ENCODE measurements around the gene STK32B. TPM values are rescaled to one million over a fixed set of nuclear protein-coding genes. Genes with fewer than 3 reads are reported as not detected.

Gene STK32B
- total and polyA plus RNA-seq, 7 experiments from 2014 or later: 1.7 TPM; not detected in 6

- peaks cover 0 to 8% (median 0%) of the 10 kb centered on the region in 5 donors for H3K36me3 Mint-ChIP-seq
- H3K27me3 ChIP-seq (ENCODE audit: control insufficient read depth in 2 of 2, insufficient read depth in 2 of 2, low read length in 2 of 2): no peaks in the 10 kb centered on the region
- peaks cover 0 to 16% (median 0%) of the 10 kb centered on the region in 3 experiments for H3K9me3 ChIP-seq (ENCODE audit: control insufficient read depth in 2 of 3, low read length in 3 of 3)
- POLR2A ChIA-PET: no interaction called here
- no peaks in the 10 kb centered on the region for H3K36me3 ChIP-seq (ENCODE audit: control insufficient read depth in 2 of 3, insufficient read depth in 3 of 3, low read length in 3 of 3)
- H3K4me3 ChIP-seq (ENCODE audit: low read length): no peak overlapping the region
- no peaks in the 10 kb centered on the region for H3K4me1 ChIP-seq (ENCODE audit: control insufficient read depth in 2 of 2, insufficient read depth in 2 of 2, low read length in 2 of 2)
- peaks cover 0 to 25% (median 16%) of the 10 kb centered on the region in 11 donors for H3K9me3 Mint-ChIP-seq
- intact Hi-C loops (cut with micrococcal nuclease): no loop called here
- no peak overlapping the region for H3K4me3 Mint-ChIP-seq
- H3K27me3 Mint-ChIP-seq: peaks cover 0 to 5% (median 0%) of the 10 kb centered on the region in 5 donors
- no peak overlapping the region for H3K27ac ChIP-seq (ENCODE audit: low read depth, low read length)
- ATAC-seq (no peak), DNase-seq (no peak)
- no peaks in the 10 kb centered on the region for H3K4me1 Mint-ChIP-seq
- CTCF ChIA-PET: no interaction called here
- no peak overlapping the region for H3K27ac Mint-ChIP-seq
Measured at GRCh38 chr4:5409237-5409636, 358.0 kb downstream of the STK32B start.

GRCh38 chr4:5409972-5410618 lies 358.8 kb downstream of the STK32B start:
- Mint-ChIP-seq H3K27ac (no peak overlapping the region), H3K27me3 (peaks cover 0 to 5% (median 0%) of the 10 kb centered on the region in 5 donors), H3K36me3 (peaks cover 0 to 8% (median 0%) of the 10 kb centered on the region in 5 donors), H3K4me3 (no peak overlapping the region), H3K9me3 (peaks cover 0 to 25% (median 16%) of the 10 kb centered on the region in 11 donors), H3K4me1 (no peaks in the 10 kb centered on the region)
- DNase-seq: no peak
- H3K36me3 ChIP-seq (ENCODE audit: control insufficient read depth in 2 of 3, insufficient read depth in 3 of 3, low read length in 3 of 3): no peaks in the 10 kb centered on the region
- H3K9me3 ChIP-seq (ENCODE audit: control insufficient read depth in 2 of 3, low read length in 3 of 3): peaks cover 0 to 16% (median 0%) of the 10 kb centered on the region in 3 experiments
- ChIA-PET POLR2A (no interaction called here), CTCF (no interaction called here)
- no peak overlapping the region for H3K4me3 ChIP-seq (ENCODE audit: low read length)
- H3K27ac ChIP-seq (ENCODE audit: low read depth, low read length): no peak overlapping the region
- intact Hi-C loops (cut with micrococcal nuclease): no loop called here
- H3K27me3 ChIP-seq (ENCODE audit: control insufficient read depth in 2 of 2, insufficient read depth in 2 of 2, low read length in 2 of 2): no peaks in the 10 kb centered on the region
- no peak for ATAC-seq
- no peaks in the 10 kb centered on the region for H3K4me1 ChIP-seq (ENCODE audit: control insufficient read depth in 2 of 2, insufficient read depth in 2 of 2, low read length in 2 of 2)

- Mint-ChIP-seq H3K4me3 (no peak overlapping the region), H3K27ac (no peak overlapping the region), H3K36me3 (no peaks in the 10 kb centered on the region), H3K27me3 (peaks cover 0 to 5% (median 3%) of the 10 kb centered on the region in 5 donors), H3K4me1 (no peaks in the 10 kb centered on the region), H3K9me3 (peaks cover 0 to 16% (median 3%) of the 10 kb centered on the region in 11 donors)
- no peak overlapping the region for H3K4me3 ChIP-seq (ENCODE audit: low read length)
- intact Hi-C loops (cut with micrococcal nuclease): no loop called here
- no peak for DNase-seq
- ATAC-seq: no peak
- no peaks in the 10 kb centered on the region for H3K36me3 ChIP-seq (ENCODE audit: control insufficient read depth in 2 of 3, insufficient read depth in 3 of 3, low read length in 3 of 3)
- H3K9me3 ChIP-seq (ENCODE audit: control insufficient read depth in 2 of 3, low read length in 3 of 3): peaks cover 0 to 5% (median 0%) of the 10 kb centered on the region in 3 experiments
- no peaks in the 10 kb centered on the region for H3K27me3 ChIP-seq (ENCODE audit: control insufficient read depth in 2 of 2, insufficient read depth in 2 of 2, low read length in 2 of 2)
- ChIA-PET CTCF (no interaction called here), POLR2A (no interaction called here)
- H3K27ac ChIP-seq (ENCODE audit: low read depth, low read length): no peak overlapping the region
- no peaks in the 10 kb centered on the region for H3K4me1 ChIP-seq (ENCODE audit: control insufficient read depth in 2 of 2, insufficient read depth in 2 of 2, low read length in 2 of 2)
Measured at GRCh38 chr4:5412296-5412695, 361.0 kb downstream of the STK32B start.

GRCh38 chr4:5412751-5413150 lies 361.5 kb downstream of the STK32B start:
- DNase-seq: no peak
- H3K27me3 Mint-ChIP-seq: peaks cover 0 to 5% (median 3%) of the 10 kb centered on the region in 5 donors
- H3K4me1 Mint-ChIP-seq: no peaks in the 10 kb centered on the region
- H3K9me3 Mint-ChIP-seq: peaks cover 0 to 17% (median 3%) of the 10 kb centered on the region in 11 donors
- CTCF ChIA-PET: no interaction called here
- no peaks in the 10 kb centered on the region for H3K36me3 Mint-ChIP-seq
- Histone ChIP-seq H3K27ac (ENCODE audit: low read depth, low read length) (no peak overlapping the region), H3K4me1 (ENCODE audit: control insufficient read depth in 2 of 2, insufficient read depth in 2 of 2, low read length in 2 of 2) (no peaks in the 10 kb centered on the region), H3K27me3 (ENCODE audit: control insufficient read depth in 2 of 2, insufficient read depth in 2 of 2, low read length in 2 of 2) (no peaks in the 10 kb centered on the region), H3K9me3 (ENCODE audit: control insufficient read depth in 2 of 3, low read length in 3 of 3) (peaks cover 0 to 5% (median 0%) of the 10 kb centered on the region in 3 experiments), H3K36me3 (ENCODE audit: control insufficient read depth in 2 of 3, insufficient read depth in 3 of 3, low read length in 3 of 3) (no peaks in the 10 kb centered on the region), H3K4me3 (ENCODE audit: low read length) (no peak overlapping the region)
- no peak for ATAC-seq
- intact Hi-C loops (cut with micrococcal nuclease): no loop called here
- POLR2A ChIA-PET: no interaction called here
- no peak overlapping the region for H3K27ac Mint-ChIP-seq
- no peak overlapping the region for H3K4me3 Mint-ChIP-seq

- peaks cover 0 to 6% (median 0%) of the 10 kb centered on the region in 3 experiments for H3K9me3 ChIP-seq (ENCODE audit: control insufficient read depth in 2 of 3, low read length in 3 of 3)
- H3K4me1 ChIP-seq (ENCODE audit: control insufficient read depth in 2 of 2, insufficient read depth in 2 of 2, low read length in 2 of 2): no peaks in the 10 kb centered on the region
- no peaks in the 10 kb centered on the region for H3K36me3 ChIP-seq (ENCODE audit: control insufficient read depth in 2 of 3, insufficient read depth in 3 of 3, low read length in 3 of 3)
- ATAC-seq (no peak), DNase-seq (no peak)
- H3K4me1 Mint-ChIP-seq: no peaks in the 10 kb centered on the region
- H3K27me3 ChIP-seq (ENCODE audit: control insufficient read depth in 2 of 2, insufficient read depth in 2 of 2, low read length in 2 of 2): no peaks in the 10 kb centered on the region
- intact Hi-C loops (cut with micrococcal nuclease): no loop called here
- no peaks in the 10 kb centered on the region for H3K36me3 Mint-ChIP-seq
- H3K27ac Mint-ChIP-seq: no peak overlapping the region
- H3K9me3 Mint-ChIP-seq: peaks cover 0 to 23% (median 3%) of the 10 kb centered on the region in 11 donors
- no peak overlapping the region for H3K4me3 ChIP-seq (ENCODE audit: low read length)
- H3K27ac ChIP-seq (ENCODE audit: low read depth, low read length): no peak overlapping the region
- ChIA-PET CTCF (no interaction called here), POLR2A (no interaction called here)
- peaks cover 0 to 9% (median 5%) of the 10 kb centered on the region in 5 donors for H3K27me3 Mint-ChIP-seq
- H3K4me3 Mint-ChIP-seq: no peak overlapping the region
Measured at GRCh38 chr4:5416637-5417036, 365.4 kb downstream of the STK32B start.

- peaks cover 0 to 23% (median 4%) of the 10 kb centered on the region in 11 donors for H3K9me3 Mint-ChIP-seq
- ATAC-seq: no peak
Measured at GRCh38 chr4:5420266-5420665, 369.0 kb downstream of the STK32B start.

GRCh38 chr4:5421416-5421815 lies 370.1 kb downstream of the STK32B start:
- Histone ChIP-seq H3K36me3 (ENCODE audit: control insufficient read depth in 2 of 3, insufficient read depth in 3 of 3, low read length in 3 of 3) (no peaks in the 10 kb centered on the region), H3K27ac (ENCODE audit: low read depth, low read length) (no peak overlapping the region), H3K4me3 (ENCODE audit: low read length) (no peak overlapping the region), H3K9me3 (ENCODE audit: control insufficient read depth in 2 of 3, low read length in 3 of 3) (peaks cover 0 to 6% (median 0%) of the 10 kb centered on the region in 3 experiments), H3K27me3 (ENCODE audit: control insufficient read depth in 2 of 2, insufficient read depth in 2 of 2, low read length in 2 of 2) (no peaks in the 10 kb centered on the region), H3K4me1 (ENCODE audit: control insufficient read depth in 2 of 2, insufficient read depth in 2 of 2, low read length in 2 of 2) (no peaks in the 10 kb centered on the region)
- peaks cover 0 to 22% (median 5%) of the 10 kb centered on the region in 5 donors for H3K27me3 Mint-ChIP-seq
- no peak for DNase-seq
- no peaks in the 10 kb centered on the region for H3K4me1 Mint-ChIP-seq
- no peak overlapping the region for H3K4me3 Mint-ChIP-seq
- ChIA-PET CTCF (no interaction called here), POLR2A (no interaction called here)
- ATAC-seq: no peak
- no peak overlapping the region for H3K27ac Mint-ChIP-seq
- no peaks in the 10 kb centered on the region for H3K36me3 Mint-ChIP-seq
- intact Hi-C loops (cut with micrococcal nuclease): no loop called here
- H3K9me3 Mint-ChIP-seq: peaks cover 0 to 23% (median 4%) of the 10 kb centered on the region in 11 donors

More at GRCh38 chr4:5420266-5420665, 369.0 kb downstream of the STK32B start:
- no peaks in the 10 kb centered on the region for H3K36me3 Mint-ChIP-seq
- ChIA-PET POLR2A (no interaction called here), CTCF (interaction anchor here (0.5 kb wide), 1 partner anchor 388 kb away, joined by 4 read pairs; no protein-coding TSS in a partner anchor)
- Histone ChIP-seq H3K4me3 (ENCODE audit: low read length) (no peak overlapping the region), H3K27ac (ENCODE audit: low read depth, low read length) (no peak overlapping the region), H3K36me3 (ENCODE audit: control insufficient read depth in 2 of 3, insufficient read depth in 3 of 3, low read length in 3 of 3) (no peaks in the 10 kb centered on the region), H3K9me3 (ENCODE audit: control insufficient read depth in 2 of 3, low read length in 3 of 3) (peaks cover 0 to 6% (median 0%) of the 10 kb centered on the region in 3 experiments), H3K27me3 (ENCODE audit: control insufficient read depth in 2 of 2, insufficient read depth in 2 of 2, low read length in 2 of 2) (no peaks in the 10 kb centered on the region), H3K4me1 (ENCODE audit: control insufficient read depth in 2 of 2, insufficient read depth in 2 of 2, low read length in 2 of 2) (no peaks in the 10 kb centered on the region)
- H3K27ac Mint-ChIP-seq: no peak overlapping the region
- intact Hi-C loops (cut with micrococcal nuclease): no loop called here
- DNase-seq: no peak
- no peaks in the 10 kb centered on the region for H3K4me1 Mint-ChIP-seq
- H3K4me3 Mint-ChIP-seq: no peak overlapping the region
- peaks cover 0 to 22% (median 6%) of the 10 kb centered on the region in 5 donors for H3K27me3 Mint-ChIP-seq

Measured in naive thymus-derived CD4-positive, alpha-beta T cell (primary cell).